Skeletal muscle satellite cell (primary cell): ENCODE results near the gene NLGN1.

Source experiments
- H3K27me3 ChIP-seq: 2 replicates; pipeline ENCODE4 v1.7.0; 2013; ENCODE audit warnings: low read length; ENCODE audit not compliant: control insufficient read depth, insufficient read depth
- H3K36me3 ChIP-seq: 2 replicates; pipeline ENCODE4 v1.7.0; 2013; ENCODE audit warnings: mild to moderate bottlenecking, control low read depth, low read length; ENCODE audit not compliant: insufficient read depth
- H3K4me1 ChIP-seq: 2 replicates; pipeline ENCODE4 v1.7.0; 2013; ENCODE audit warnings: low read length; ENCODE audit not compliant: control insufficient read depth, insufficient read depth
- H3K4me2 ChIP-seq: 2 replicates; pipeline ENCODE4 v1.7.0; 2013; ENCODE audit warnings: mild to moderate bottlenecking, low read length
- H3K4me3 ChIP-seq: 2 replicates; pipeline ENCODE4 v1.7.0; 2013; ENCODE audit warnings: low read length
- H3K9ac ChIP-seq: 2 replicates; pipeline ENCODE4 v1.7.0; 2013; ENCODE audit warnings: mild to moderate bottlenecking, low read depth, low read length, moderate library complexity
- H3K9me3 ChIP-seq: replicated peaks from 2 replicates; pipeline ENCODE4 v1.7.0; 2013; ENCODE audit warnings: mild to moderate bottlenecking, control low read depth, low read length

The NLGN1 gene

DNA sequence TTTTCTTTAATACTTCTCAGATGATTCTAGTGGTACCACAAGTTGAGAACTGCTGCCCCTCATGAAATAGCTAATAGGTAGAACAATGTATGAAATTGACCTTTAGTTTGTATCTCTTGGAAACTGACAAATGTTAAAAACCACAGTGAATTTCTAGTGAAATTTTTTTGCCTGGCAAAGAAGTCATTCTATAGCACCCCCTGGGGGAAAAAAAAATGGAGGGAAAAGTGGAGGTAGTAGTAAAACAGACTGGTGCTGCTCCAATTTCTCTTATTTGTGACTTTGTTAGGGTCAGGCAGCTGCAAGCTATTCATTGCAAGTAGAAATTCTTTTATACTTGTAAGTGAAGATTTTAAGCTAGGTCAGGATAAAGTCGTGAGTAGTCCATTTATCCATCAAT lies 605.0 kb downstream of the NLGN1 start:
- H3K9me3 ChIP-seq: no peaks in the 10 kb centered on the region
- no peak overlapping the region for H3K9ac ChIP-seq
- no peaks in the 10 kb centered on the region for H3K36me3 ChIP-seq
- H3K4me2 ChIP-seq: no peak overlapping the region
- H3K4me3 ChIP-seq: no peak overlapping the region
- no peaks in the 10 kb centered on the region for H3K27me3 ChIP-seq
- H3K4me1 ChIP-seq: no peaks in the 10 kb centered on the region

DNA sequence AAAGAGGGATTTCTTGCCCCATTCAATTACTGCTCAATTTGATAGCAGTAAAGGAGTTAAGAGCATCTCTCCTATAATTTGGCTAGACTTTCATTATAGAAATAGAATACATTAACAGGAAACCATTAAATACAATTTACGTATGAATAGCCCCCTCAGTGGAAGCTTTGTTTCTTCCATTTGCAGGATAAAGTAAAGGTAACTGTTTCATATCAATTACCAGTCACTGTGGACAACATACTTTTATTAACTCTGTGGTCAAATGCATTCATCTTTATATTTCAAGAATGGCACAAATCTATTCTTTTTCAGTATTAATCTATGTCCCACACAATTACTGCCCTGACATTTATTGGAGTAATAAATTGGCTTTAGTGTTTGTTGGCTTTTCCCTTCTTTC lies 613.4 kb downstream of the NLGN1 start:
- H3K27me3 ChIP-seq: no peaks in the 10 kb centered on the region
- no peaks in the 10 kb centered on the region for H3K9me3 ChIP-seq
- H3K4me3 ChIP-seq: no peak overlapping the region
- peaks cover 5% of the 10 kb centered on the region for H3K4me1 ChIP-seq
- no peaks in the 10 kb centered on the region for H3K36me3 ChIP-seq
- no peak overlapping the region for H3K4me2 ChIP-seq
- H3K9ac ChIP-seq: no peak overlapping the region

DNA sequence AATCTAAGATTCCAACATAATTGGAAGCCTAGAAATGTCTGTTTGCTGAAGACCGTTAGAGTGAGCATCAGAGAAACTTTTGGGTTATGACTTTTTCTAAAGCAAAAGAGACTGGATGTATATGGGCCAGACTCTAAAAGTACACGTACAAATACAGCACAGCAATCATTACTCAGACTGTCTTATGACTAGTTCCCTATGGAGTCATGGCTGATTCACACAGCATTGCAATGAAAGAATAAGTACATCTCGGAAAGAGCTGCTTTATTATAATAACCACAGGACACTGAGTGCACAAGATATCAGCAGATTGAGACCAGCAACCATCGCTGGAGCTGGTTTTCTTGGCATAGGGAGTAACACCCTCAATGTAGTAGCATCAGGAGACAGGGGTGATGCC lies 618.6 kb downstream of the NLGN1 start:
- H3K36me3 ChIP-seq: no peaks in the 10 kb centered on the region

DNA sequence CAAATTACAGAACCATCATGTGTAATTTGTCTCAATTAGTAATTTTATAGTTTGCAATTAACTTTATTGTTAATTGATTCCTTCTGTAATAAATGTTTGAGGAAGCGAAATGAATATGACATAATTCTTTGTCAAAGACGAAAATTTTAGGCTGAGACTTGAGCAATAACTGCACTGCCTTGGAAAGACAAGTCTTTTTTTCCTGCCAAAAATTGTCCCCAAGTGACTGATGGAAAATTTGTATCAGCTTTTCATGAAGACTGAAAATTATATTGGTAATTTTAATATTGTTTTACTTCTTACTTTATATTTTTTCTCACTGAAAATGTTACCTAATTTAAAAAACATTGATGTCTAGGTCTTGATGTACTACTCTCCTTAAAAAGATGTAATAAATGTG lies 622.6 kb downstream of the NLGN1 start:
- H3K9me3 ChIP-seq: no peaks in the 10 kb centered on the region
- H3K4me2 ChIP-seq: no peak overlapping the region
- no peaks in the 10 kb centered on the region for H3K36me3 ChIP-seq
- H3K27me3 ChIP-seq: no peaks in the 10 kb centered on the region
- no peak overlapping the region for H3K9ac ChIP-seq
- no peak overlapping the region for H3K4me3 ChIP-seq
- H3K4me1 ChIP-seq: peaks cover 15% of the 10 kb centered on the region

More for the DNA sequence above, 618.6 kb downstream of the NLGN1 start:
- Histone ChIP-seq H3K4me3 (no peak overlapping the region), H3K9me3 (no peaks in the 10 kb centered on the region), H3K4me1 (peaks cover 15% of the 10 kb centered on the region), H3K9ac (peak overlapping the region; percentile 8), H3K4me2 (peak overlapping the region; percentile 52), H3K27me3 (no peaks in the 10 kb centered on the region)

DNA sequence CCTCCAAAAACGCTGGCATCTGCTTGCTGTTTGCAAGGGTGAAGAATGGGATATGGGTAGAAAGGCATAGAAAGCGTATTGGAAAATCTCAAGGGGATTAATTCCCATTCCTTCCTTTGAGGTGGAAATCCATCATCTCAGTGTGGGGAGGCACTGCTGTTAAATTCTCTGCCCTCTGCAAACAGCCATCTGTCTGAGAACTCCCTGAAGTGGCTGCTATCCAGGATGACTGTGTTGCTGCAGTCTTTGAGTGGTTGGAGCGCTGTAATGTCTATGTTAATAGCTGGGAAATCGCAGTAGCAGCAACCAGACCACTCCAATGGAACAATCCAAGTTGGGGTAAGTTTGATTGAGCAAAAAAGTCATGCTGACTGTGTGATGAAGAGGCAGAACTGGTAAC lies 625.9 kb downstream of the NLGN1 start:
- Histone ChIP-seq H3K9me3 (no peaks in the 10 kb centered on the region), H3K36me3 (no peaks in the 10 kb centered on the region), H3K4me2 (no peak overlapping the region), H3K27me3 (no peaks in the 10 kb centered on the region), H3K9ac (no peak overlapping the region), H3K4me3 (no peak overlapping the region), H3K4me1 (no peaks in the 10 kb centered on the region)

GRCh38 chr3:174028673-174029072 lies 631.1 kb downstream of the NLGN1 start:
- Histone ChIP-seq H3K27me3 (no peaks in the 10 kb centered on the region), H3K36me3 (no peaks in the 10 kb centered on the region), H3K4me1 (no peaks in the 10 kb centered on the region), H3K4me2 (no peak overlapping the region), H3K9me3 (no peaks in the 10 kb centered on the region), H3K4me3 (no peak overlapping the region), H3K9ac (no peak overlapping the region)

DNA sequence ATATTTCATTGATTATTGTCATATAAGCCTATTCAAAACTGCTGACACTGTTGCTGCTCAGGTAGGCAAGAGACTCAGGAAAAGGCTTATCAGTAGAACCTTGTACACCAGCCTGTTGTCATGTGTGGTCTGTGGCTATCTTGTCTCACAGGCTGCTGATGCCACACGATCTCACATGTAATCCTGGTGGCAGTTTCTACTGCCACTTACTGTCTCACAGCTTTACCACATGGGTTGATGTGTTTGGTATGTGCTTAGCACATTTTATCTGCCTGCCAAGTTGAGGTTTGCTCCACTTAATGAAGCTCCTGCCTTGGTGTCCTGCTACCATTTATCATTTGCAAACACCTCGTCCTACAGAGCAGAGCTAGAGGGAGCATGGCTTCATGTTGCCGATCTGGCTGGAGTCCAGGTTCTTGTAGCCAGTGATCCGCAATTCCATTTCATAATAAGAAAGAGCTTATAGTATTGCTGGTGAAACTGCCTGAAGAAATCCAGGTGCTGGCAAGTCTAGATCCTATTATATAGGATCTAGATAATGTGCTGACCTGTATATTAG lies 637.9 kb downstream of the NLGN1 start:
- Histone ChIP-seq H3K4me1 (no peaks in the 10 kb centered on the region), H3K9ac (no peak overlapping the region), H3K9me3 (no peaks in the 10 kb centered on the region), H3K4me2 (no peak overlapping the region), H3K36me3 (no peaks in the 10 kb centered on the region), H3K4me3 (no peak overlapping the region), H3K27me3 (no peaks in the 10 kb centered on the region)

DNA sequence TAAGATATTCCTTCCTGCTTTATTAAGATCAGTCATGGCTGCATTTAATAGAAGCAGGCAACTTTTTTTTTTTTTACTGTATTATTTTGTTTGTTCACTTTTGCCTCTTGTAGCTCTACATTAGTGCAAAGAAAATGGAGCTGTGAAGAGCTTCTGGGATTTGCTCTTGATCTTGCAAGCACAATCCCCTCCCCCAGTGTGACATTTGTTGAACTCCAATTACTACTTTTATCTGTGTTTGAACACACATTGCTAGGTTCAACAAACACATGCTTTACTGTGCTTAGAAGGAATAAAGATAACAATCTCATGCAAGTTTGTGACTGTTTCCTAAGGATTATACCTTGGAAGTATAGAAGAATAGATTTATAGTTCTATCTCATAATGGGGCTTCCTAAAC lies 648.8 kb downstream of the NLGN1 start:
- no peaks in the 10 kb centered on the region for H3K4me1 ChIP-seq
- no peak overlapping the region for H3K9ac ChIP-seq
- no peak overlapping the region for H3K4me3 ChIP-seq
- H3K27me3 ChIP-seq: no peaks in the 10 kb centered on the region
- H3K9me3 ChIP-seq: no peaks in the 10 kb centered on the region
- H3K4me2 ChIP-seq: no peak overlapping the region
- H3K36me3 ChIP-seq: no peaks in the 10 kb centered on the region

DNA sequence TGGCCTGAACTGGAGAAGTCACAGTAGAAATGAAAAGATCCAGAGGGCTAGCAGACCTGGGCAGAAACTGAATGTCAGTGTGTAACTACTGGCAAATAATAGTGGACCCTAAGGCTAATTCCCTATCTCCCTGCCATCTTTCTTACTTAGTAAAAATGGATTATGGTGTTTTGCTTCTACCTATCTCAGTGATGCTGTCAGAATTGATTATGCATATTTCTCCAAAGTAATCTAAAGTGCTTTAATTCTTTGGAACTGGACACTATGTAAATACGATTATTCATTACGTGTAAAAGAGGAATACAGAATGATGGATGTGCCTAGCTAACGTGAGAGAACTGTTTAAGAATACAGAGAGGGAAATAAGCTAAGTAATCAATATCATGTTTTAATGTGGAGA lies 651.9 kb downstream of the NLGN1 start:
- Histone ChIP-seq H3K4me2 (no peak overlapping the region), H3K4me3 (no peak overlapping the region), H3K9ac (no peak overlapping the region), H3K36me3 (no peaks in the 10 kb centered on the region), H3K27me3 (no peaks in the 10 kb centered on the region), H3K9me3 (no peaks in the 10 kb centered on the region), H3K4me1 (no peaks in the 10 kb centered on the region)

GRCh38 chr3:174051191-174051590 lies 653.6 kb downstream of the NLGN1 start:
- Histone ChIP-seq H3K4me3 (no peak overlapping the region), H3K9me3 (no peaks in the 10 kb centered on the region), H3K4me2 (no peak overlapping the region), H3K27me3 (no peaks in the 10 kb centered on the region), H3K4me1 (no peaks in the 10 kb centered on the region), H3K36me3 (no peaks in the 10 kb centered on the region), H3K9ac (no peak overlapping the region)

GRCh38 chr3:174058804-174059203 lies 661.3 kb downstream of the NLGN1 start:
- Histone ChIP-seq H3K9me3 (no peaks in the 10 kb centered on the region), H3K36me3 (no peaks in the 10 kb centered on the region), H3K27me3 (no peaks in the 10 kb centered on the region), H3K9ac (no peak overlapping the region), H3K4me3 (no peak overlapping the region), H3K4me2 (no peak overlapping the region), H3K4me1 (no peaks in the 10 kb centered on the region)

DNA sequence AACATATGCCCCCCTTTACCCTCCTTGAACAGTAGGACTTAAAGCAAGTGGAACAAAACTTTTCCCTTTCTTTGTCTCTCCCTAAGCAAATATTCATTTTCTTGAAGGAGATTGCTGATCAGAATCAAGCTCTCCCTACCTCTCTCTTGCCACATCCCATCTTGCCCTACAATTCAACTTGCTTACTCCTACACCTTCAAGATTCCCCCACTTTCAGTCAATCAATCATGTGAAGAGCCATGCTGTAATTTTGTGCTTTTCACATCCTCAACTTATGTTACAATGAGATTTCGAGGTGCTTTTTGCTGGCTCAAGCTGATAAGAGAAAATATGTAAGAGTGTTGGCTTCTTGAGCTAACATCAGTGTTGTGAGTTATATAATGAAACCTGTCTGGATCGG lies 662.9 kb downstream of the NLGN1 start:
- H3K27me3 ChIP-seq: no peaks in the 10 kb centered on the region
- H3K4me1 ChIP-seq: no peaks in the 10 kb centered on the region
- H3K9ac ChIP-seq: no peak overlapping the region
- no peak overlapping the region for H3K4me2 ChIP-seq
- H3K9me3 ChIP-seq: no peaks in the 10 kb centered on the region
- no peaks in the 10 kb centered on the region for H3K36me3 ChIP-seq
- H3K4me3 ChIP-seq: no peak overlapping the region
